Natural killer cell (primary cell): ENCODE measurements around the gene NCCRP1. TPM values are rescaled to one million over a fixed set of nuclear protein-coding genes. Genes with fewer than 3 reads are reported as not detected.

ENCODE experiments used
- ATAC-seq, 3 donors: fragments of 150-1000 bp in 2 of 3; fragments of 200-7000 bp in 1 of 3; cut with Tn5 transposase; 1 replicate in 1 of 3; 2 replicates in 2 of 3; pipeline ENCODE4 v1.10.0; 2021; ENCODE audit warnings: mild to moderate bottlenecking in 2 of 3, moderate library complexity in 2 of 3
- DNase-seq, 2 donors: peaks; one replicate each; pipeline versions ENCODE4 v3.0.0 to v3.0.0-alpha.2; 2013 to 2021; ENCODE audit warnings: mixed read lengths in 1 of 2
- H3K27ac ChIP-seq: one replicate; pipeline ENCODE4 v1.5.1; 2013; ENCODE audit warnings: mild to moderate bottlenecking, low read length
- H3K27me3 ChIP-seq: one replicate; pipeline ENCODE4 v1.6.1; 2013; ENCODE audit warnings: low read length; ENCODE audit not compliant: control insufficient read depth, insufficient read depth
- H3K36me3 ChIP-seq: one replicate; pipeline ENCODE4 v1.6.1; 2013; ENCODE audit warnings: low read length; ENCODE audit not compliant: control insufficient read depth, insufficient read depth
- H3K4me1 ChIP-seq: one replicate; pipeline ENCODE4 v1.6.1; 2013; ENCODE audit warnings: low read length; ENCODE audit not compliant: control insufficient read depth, insufficient read depth
- H3K4me3 ChIP-seq: one replicate; pipeline ENCODE4 v1.5.1; 2013; ENCODE audit warnings: low read length
- H3K9me3 ChIP-seq: one replicate; pipeline ENCODE4 v1.6.1; 2013; ENCODE audit warnings: low read length; ENCODE audit not compliant: control insufficient read depth, insufficient read depth
- H3K27ac Mint-ChIP-seq, 2 donors: one replicate each; pipeline ENCODE4 v1.8.0; 2022; ENCODE audit warnings: mild to moderate bottlenecking in 2 of 2, mixed read lengths in 2 of 2, moderate library complexity in 1 of 2
- H3K27me3 Mint-ChIP-seq, 2 donors: one replicate each; pipeline ENCODE4 v1.8.0; 2022; ENCODE audit warnings: low read depth in 2 of 2, mixed read lengths in 2 of 2
- H3K36me3 Mint-ChIP-seq: one replicate; pipeline ENCODE4 v1.8.0; 2022; ENCODE audit warnings: mixed read lengths
- H3K4me1 Mint-ChIP-seq, 2 donors: one replicate each; pipeline ENCODE4 v1.8.0; 2022; ENCODE audit warnings: mixed read lengths in 2 of 2
- H3K4me3 Mint-ChIP-seq: one replicate; pipeline ENCODE4 v1.8.0; 2022; ENCODE audit warnings: mild to moderate bottlenecking, moderate library complexity, mixed read lengths
- H3K9me3 Mint-ChIP-seq, 2 donors: one replicate each; pipeline ENCODE4 v1.8.0; 2022; ENCODE audit warnings: mixed read lengths in 2 of 2
- CTCF ChIP-seq: fragments of 200-600 bp; IDR thresholded peaks from one replicate; pipeline ENCODE4 v1.8.0; 2022; ENCODE audit warnings: antibody characterized with exemption
- WGBS: methylation state at CpG from one replicate; pipeline ENCODE4 v1.1.7; 2013; ENCODE audit warnings: missing lambda C conversion rate; ENCODE audit not compliant: insufficient coverage; 5-methylcytosine and 5-hydroxymethylcytosine counted together
- intact Hi-C: fragments of 100-400 bp; cut with micrococcal nuclease; formaldehyde crosslinking; loops from one replicate; pipeline ENCODE4 v1.14.2; 2022
- total RNA-seq, 4 donors: library from RNA; stranded (reverse); fragments of 120-200 nt in 1 of 4; gene quantifications; one replicate each; pipeline versions ENCODE4 v1.2.3 to v1.2.4, GENCODE V29; 2013 to 2022

Gene NCCRP1
- total RNA-seq, 3 donors from 2014 or later (not counting 1 experiment from before 2014, with no cell fraction given): not detected

GRCh38 chr19:39166571-39167391 lies 30.0 kb upstream of the NCCRP1 start:
- Histone ChIP-seq H3K27me3 (no peaks in the 10 kb centered on the region), H3K36me3 (peaks cover 5% of the 10 kb centered on the region), H3K27ac (no peak overlapping the region), H3K9me3 (no peaks in the 10 kb centered on the region), H3K4me3 (no peak overlapping the region), H3K4me1 (peaks cover 7% of the 10 kb centered on the region)
- Mint-ChIP-seq H3K27me3 (no peaks in the 10 kb centered on the region), H3K9me3 (no peaks in the 10 kb centered on the region), H3K27ac (no peak overlapping the region), H3K36me3 (no peaks in the 10 kb centered on the region), H3K4me1 (peaks cover 9 to 21% of the 10 kb centered on the region in 2 donors), H3K4me3 (no peak overlapping the region)
- ATAC-seq: no peak
- no peak for DNase-seq
- intact Hi-C loops: no loop called here
- TF ChIP-seq CTCF: no peak
- WGBS: 94% methylated on average over 24 of the region's 24 CpGs

- ATAC-seq (no peak), DNase-seq (no peak)
- Mint-ChIP-seq H3K36me3 (no peaks in the 10 kb centered on the region), H3K27me3 (no peaks in the 10 kb centered on the region), H3K27ac (peak overlapping the region in 1 of 2 donors; percentile 56), H3K4me3 (no peak overlapping the region), H3K9me3 (no peaks in the 10 kb centered on the region), H3K4me1 (peaks cover 5 to 17% of the 10 kb centered on the region in 2 donors)
- Histone ChIP-seq H3K4me3 (no peak overlapping the region), H3K9me3 (no peaks in the 10 kb centered on the region), H3K27ac (no peak overlapping the region), H3K4me1 (peaks cover 5% of the 10 kb centered on the region), H3K36me3 (peaks cover 5% of the 10 kb centered on the region), H3K27me3 (no peaks in the 10 kb centered on the region)
- WGBS: 93% methylated on average over 25 of the region's 25 CpGs
- intact Hi-C loops: no loop called here
- TF ChIP-seq CTCF: no peak
Observed at GRCh38 chr19:39167461-39168257, 29.1 kb upstream of the NCCRP1 start.

GRCh38 chr19:39168258-39169142 lies 28.3 kb upstream of the NCCRP1 start:
- Mint-ChIP-seq H3K36me3 (no peaks in the 10 kb centered on the region), H3K9me3 (no peaks in the 10 kb centered on the region), H3K27me3 (no peaks in the 10 kb centered on the region), H3K4me3 (no peak overlapping the region), H3K27ac (peak overlapping the region in 1 of 2 donors; percentile 56), H3K4me1 (peaks cover 0 to 11% of the 10 kb centered on the region in 2 donors)
- DNase-seq (no peak), ATAC-seq (no peak)
- intact Hi-C loops: no loop called here
- Histone ChIP-seq H3K4me3 (no peak overlapping the region), H3K36me3 (peaks cover 5% of the 10 kb centered on the region), H3K9me3 (no peaks in the 10 kb centered on the region), H3K27me3 (no peaks in the 10 kb centered on the region), H3K27ac (no peak overlapping the region), H3K4me1 (no peaks in the 10 kb centered on the region)
- TF ChIP-seq CTCF: no peak
- WGBS: 91% methylated on average over 23 of the region's 23 CpGs
